Fibroblast of skin of back (primary cell): ENCODE measurements around the gene BORCS6.

Source experiments
- DNase-seq: peaks from one replicate; pipeline ENCODE4 v3.0.0-alpha.2; 2013

Gene BORCS6

GRCh38 chr17:8210761-8211458, 20.9 kb upstream of the BORCS6 start:
- DNase-seq, result no peak

- peak; percentile 98 for DNase-seq
Measured at GRCh38 chr17:8209907-8210760, 20.2 kb upstream of the BORCS6 start, which contains the start of gene AURKB. Gene AURKB, minus strand, starts transcription at chr17:8210575. Its CDS starts 351 bp downstream, at chr17:8210224.

- no peak for DNase-seq
Measured at GRCh38 chr17:8206536-8206935, 16.6 kb upstream of the BORCS6 start.

GRCh38 chr17:8204761-8205555, 15.0 kb upstream of the BORCS6 start:
- DNase-seq, result no peak

GRCh38 chr17:8192070-8192815, 2.3 kb upstream of the BORCS6 start:
- peak; percentile 83 for DNase-seq

- DNase-seq, result no peak
Measured at GRCh38 chr17:8190506-8190905, 526 bp upstream of the BORCS6 start.

GRCh38 chr17:8189041-8189710, 804 bp downstream of the BORCS6 start:
- DNase-seq, result no peak

GRCh38 chr17:8188263-8188839, 1.6 kb downstream of the BORCS6 start:
- no peak for DNase-seq

- DNase-seq, result peak; percentile 100
Measured at GRCh38 chr17:8187517-8188262, 2.3 kb downstream of the BORCS6 start.

GRCh38 chr17:8186787-8187516, 3.0 kb downstream of the BORCS6 start:
- peak; percentile 95 for DNase-seq

GRCh38 chr17:8186446-8186786, 3.6 kb downstream of the BORCS6 start:
- no peak for DNase-seq

GRCh38 chr17:8185582-8186445, 4.2 kb downstream of the BORCS6 start:
- DNase-seq, result peak; percentile 68

GRCh38 chr17:8176998-8177731, 12.8 kb downstream of the BORCS6 start:
- DNase-seq, result no peak

- DNase-seq, result peak; percentile 87
Measured at GRCh38 chr17:8176197-8176940, 13.6 kb downstream of the BORCS6 start, which contains the start of gene TMEM107. Gene TMEM107, minus strand, starts transcription at chr17:8176380. Its CDS starts 94 bp downstream, at chr17:8176286.

- no peak for DNase-seq
Measured at GRCh38 chr17:8175795-8176196, 14.2 kb downstream of the BORCS6 start.

GRCh38 chr17:8173871-8174322, 16.1 kb downstream of the BORCS6 start:
- no peak for DNase-seq
